Tibial nerve (tissue), 4 donors: ENCODE results near the gene INF2. TPM values are rescaled to one million over a fixed set of nuclear protein-coding genes. Genes with fewer than 3 reads are reported as not detected.
"Not testable (repeated sequence)": the region's sequence is repeated elsewhere in the genome, so short reads cannot be mapped to it uniquely, and the experiment has no call there.

Experiments used
- DNase-seq, 2 donors: peaks; one replicate each; pipeline ENCODE4 v3.0.0-alpha.2; 2019; ENCODE audit warnings: low spot score in 2 of 2
- H3K27ac ChIP-seq, 4 donors: fragments of 200-600 bp; sonication (generic) in 3 of 4; one replicate each; pipeline ENCODE4 v1.5.1; 2017 to 2019; ENCODE audit warnings: mild to moderate bottlenecking in 1 of 4
- H3K27me3 ChIP-seq, 2 donors: fragments of 200-600 bp; sonication (generic) in 1 of 2; one replicate each; pipeline versions ENCODE4 v1.5.1 to v1.6.0; 2017 to 2019
- H3K36me3 ChIP-seq, 3 donors: fragments of 200-600 bp; sonication (generic); one replicate each; pipeline ENCODE4 v1.5.1; 2018 to 2019
- H3K4me1 ChIP-seq, 4 donors: fragments of 200-600 bp; sonication (generic) in 3 of 4; one replicate each; pipeline ENCODE4 v1.5.1; 2017 to 2019
- H3K4me3 ChIP-seq, 4 donors: fragments of 200-600 bp; sonication (generic) in 3 of 4; one replicate each; pipeline ENCODE4 v1.5.1; 2017 to 2019; ENCODE audit warnings: mild to moderate bottlenecking in 1 of 4, moderate library complexity in 1 of 4
- H3K9me3 ChIP-seq, 4 donors: fragments of 200-600 bp; sonication (generic) in 3 of 4; one replicate each; pipeline ENCODE4 v1.5.1; 2017 to 2019
- EP300 ChIP-seq, 2 donors: sonication (generic); formaldehyde crosslinking; IDR thresholded peaks; one replicate each; pipeline ENCODE4 v1.6.1; 2017; ENCODE audit warnings: antibody characterized with exemption in 2 of 2, mild to moderate bottlenecking in 1 of 2
- POLR2A ChIP-seq, 2 donors: fragments of 450-650 bp; IDR thresholded peaks; one replicate each; pipeline ENCODE4 v1.6.1; 2017; ENCODE audit warnings: antibody characterized with exemption in 2 of 2, mild to moderate bottlenecking in 2 of 2, moderate library complexity in 2 of 2
- WGBS, 2 donors: methylation state at CpG; one replicate each; pipeline ENCODE4 v1.1.5; 2018; 5-methylcytosine and 5-hydroxymethylcytosine counted together
- total RNA-seq, 4 donors: library from RNA; depleted of rRNA; stranded (reverse); fragments of >200 nt; gene quantifications; one replicate each; pipeline ENCODE4 v1.1.0, GENCODE V29; 2016
- TF ChIP-seq, protein P1 (sequence below), 5 experiments: fragments of 200-600 bp in 3 of 5; fragments of 450-650 bp in 2 of 5; sonication (generic) in 3 of 5; IDR thresholded peaks; one replicate each; pipeline ENCODE4 v1.5.1; 2016 to 2019; ENCODE audit warnings: antibody characterized with exemption in 5 of 5, mild to moderate bottlenecking in 3 of 5, moderate library complexity in 2 of 5

The INF2 gene
- total RNA-seq, 4 donors from 2014 or later, result 217 to 256 (median 239) TPM

DNA sequence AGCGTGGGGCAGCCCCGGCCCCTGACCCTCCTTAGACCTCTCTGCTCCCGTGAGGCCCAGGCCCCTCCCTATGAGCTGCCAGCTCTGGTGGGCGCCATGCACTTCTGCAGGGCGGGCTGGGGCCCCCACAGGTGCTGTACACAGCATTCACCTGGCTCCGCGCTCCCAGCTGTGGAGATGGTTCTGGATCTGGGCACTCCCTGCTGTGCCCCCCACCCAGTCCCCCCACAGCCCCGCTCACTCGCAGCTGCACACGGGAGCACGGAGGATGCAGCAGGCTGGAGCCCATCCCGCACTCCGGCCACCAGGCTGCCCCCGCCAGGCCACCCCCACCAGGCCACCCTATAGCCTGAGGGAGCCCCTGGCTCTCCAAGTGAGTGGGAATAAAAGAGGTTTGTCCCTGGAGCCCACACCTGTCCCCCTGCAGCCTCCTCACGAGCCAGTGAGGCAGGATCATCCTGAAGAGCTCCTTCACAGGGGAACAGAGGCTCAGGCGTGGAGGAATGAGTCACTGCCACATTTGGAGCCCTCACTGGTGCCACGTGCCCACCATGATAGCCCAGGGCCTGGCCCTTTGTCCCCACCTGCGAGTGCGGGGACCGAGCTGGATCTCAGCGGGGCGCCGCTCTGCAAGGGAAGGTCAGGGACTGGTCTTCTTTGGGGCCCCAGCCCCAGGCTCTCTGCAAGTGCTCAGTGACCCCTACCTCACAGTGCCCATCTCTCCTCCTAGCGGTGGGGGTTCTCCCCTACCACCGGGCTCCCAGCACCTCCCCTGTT, 36.5 kb downstream of the INF2 start:
- peak overlapping the region in 2 of 4 donors; percentile 49 to 78 for H3K27ac ChIP-seq
- no peak for TF ChIP-seq POLR2A (IDR thresholded peaks at IDR 0.05)
- TF ChIP-seq, protein P1, sequence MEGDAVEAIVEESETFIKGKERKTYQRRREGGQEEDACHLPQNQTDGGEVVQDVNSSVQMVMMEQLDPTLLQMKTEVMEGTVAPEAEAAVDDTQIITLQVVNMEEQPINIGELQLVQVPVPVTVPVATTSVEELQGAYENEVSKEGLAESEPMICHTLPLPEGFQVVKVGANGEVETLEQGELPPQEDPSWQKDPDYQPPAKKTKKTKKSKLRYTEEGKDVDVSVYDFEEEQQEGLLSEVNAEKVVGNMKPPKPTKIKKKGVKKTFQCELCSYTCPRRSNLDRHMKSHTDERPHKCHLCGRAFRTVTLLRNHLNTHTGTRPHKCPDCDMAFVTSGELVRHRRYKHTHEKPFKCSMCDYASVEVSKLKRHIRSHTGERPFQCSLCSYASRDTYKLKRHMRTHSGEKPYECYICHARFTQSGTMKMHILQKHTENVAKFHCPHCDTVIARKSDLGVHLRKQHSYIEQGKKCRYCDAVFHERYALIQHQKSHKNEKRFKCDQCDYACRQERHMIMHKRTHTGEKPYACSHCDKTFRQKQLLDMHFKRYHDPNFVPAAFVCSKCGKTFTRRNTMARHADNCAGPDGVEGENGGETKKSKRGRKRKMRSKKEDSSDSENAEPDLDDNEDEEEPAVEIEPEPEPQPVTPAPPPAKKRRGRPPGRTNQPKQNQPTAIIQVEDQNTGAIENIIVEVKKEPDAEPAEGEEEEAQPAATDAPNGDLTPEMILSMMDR (IDR thresholded peaks at IDR 0.05), result peak in 1 of 5 experiments; percentile 11
- WGBS, 2 donors, result 72 to 77% methylated on average over 15 to 23 of the region's 25 CpGs
- peaks cover 0 to 49% (median 37%) of the 10 kb centered on the region in 4 donors for H3K4me1 ChIP-seq
- peaks cover 0 to 8% (median 0%) of the 10 kb centered on the region in 3 donors for H3K36me3 ChIP-seq
- H3K27me3 ChIP-seq, result no peaks in the 10 kb centered on the region
- DNase-seq, result no peak
- no peak overlapping the region for H3K4me3 ChIP-seq
- H3K9me3 ChIP-seq, result no peaks in the 10 kb centered on the region

DNA sequence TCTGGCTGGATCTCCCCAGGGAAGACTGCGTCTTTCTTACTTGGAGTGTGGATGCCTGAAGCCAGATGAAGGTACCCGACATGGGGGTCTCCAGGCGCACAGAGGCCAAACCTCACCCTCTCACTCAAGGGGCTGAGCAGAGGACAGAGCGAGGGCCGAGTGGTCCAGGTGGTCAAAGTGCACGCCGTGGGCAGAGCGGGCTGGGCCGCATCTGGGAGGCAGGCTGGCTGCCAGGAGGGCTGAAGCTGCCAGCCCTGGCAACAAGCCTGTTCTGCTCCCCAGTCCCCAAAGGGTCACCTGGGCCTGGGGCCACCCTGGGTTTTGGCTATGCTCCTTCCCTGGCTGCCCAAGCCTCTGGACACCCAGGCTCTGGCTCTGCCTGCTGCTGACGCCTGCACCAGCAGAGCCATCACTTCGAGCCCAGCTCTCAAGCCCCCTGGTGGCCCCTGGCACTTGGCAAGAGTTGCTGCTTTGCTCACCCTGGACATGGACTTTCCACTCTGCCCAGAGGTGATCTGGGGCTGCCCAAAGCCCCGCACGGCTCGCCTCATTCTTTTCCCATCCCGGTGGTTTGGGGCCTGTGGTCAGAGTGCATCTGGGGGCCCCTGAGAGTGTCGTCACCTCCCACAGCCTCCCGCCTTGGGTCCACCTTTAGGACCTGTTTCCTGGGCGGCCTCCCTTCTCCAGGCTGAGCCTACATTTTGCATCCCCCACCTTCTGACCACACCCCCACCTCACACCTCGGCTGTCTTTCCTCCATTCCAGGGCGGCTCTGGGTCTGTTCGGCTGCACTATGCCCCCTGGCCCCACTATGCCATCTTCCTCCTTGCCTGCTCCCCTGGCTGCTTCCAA, 37.4 kb downstream of the INF2 start:
- TF ChIP-seq EP300 (IDR thresholded peaks at IDR 0.05) (no peak), POLR2A (IDR thresholded peaks at IDR 0.05) (no peak)
- TF ChIP-seq, protein P1 (IDR thresholded peaks at IDR 0.05), result no peak
- WGBS, 2 donors, result 65 to 67% methylated on average over 15 to 20 of the region's 21 CpGs
- Histone ChIP-seq H3K27me3 (no peaks in the 10 kb centered on the region), H3K4me1 (peaks cover 0 to 54% (median 40%) of the 10 kb centered on the region in 4 donors), H3K4me3 (no peak overlapping the region), H3K36me3 (peaks cover 0 to 2% (median 0%) of the 10 kb centered on the region in 3 donors), H3K27ac (no peak overlapping the region), H3K9me3 (no peaks in the 10 kb centered on the region)
- no peak for DNase-seq

DNA sequence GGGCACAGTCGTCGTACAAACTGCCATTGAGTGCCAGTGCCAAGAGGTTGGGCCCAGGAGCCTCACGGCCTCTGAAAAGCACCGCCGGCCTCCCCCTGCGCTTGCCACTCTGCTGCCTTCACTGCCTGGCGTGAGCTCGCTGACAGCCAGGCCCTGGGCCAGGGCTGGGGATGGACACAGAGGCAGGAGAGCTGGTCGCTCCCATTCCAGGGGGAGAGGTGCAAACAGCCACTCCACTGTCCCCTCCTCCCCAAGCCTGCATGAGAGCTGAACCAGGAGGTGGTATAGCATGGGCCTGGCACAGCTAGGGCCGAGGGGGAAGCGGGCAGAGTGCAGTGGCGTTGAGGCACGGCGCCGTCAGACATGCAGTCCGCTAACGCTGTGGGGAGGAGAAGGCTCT, 39.2 kb downstream of the INF2 start:
- H3K27ac ChIP-seq, result no peak overlapping the region
- H3K4me1 ChIP-seq, result peaks cover 0 to 54% (median 35%) of the 10 kb centered on the region in 4 donors
- no peaks in the 10 kb centered on the region for H3K27me3 ChIP-seq
- WGBS, 2 donors, result 85 to 88% methylated on average over 10 to 14 of the region's 17 CpGs
- no peaks in the 10 kb centered on the region for H3K36me3 ChIP-seq
- no peak for TF ChIP-seq EP300 (IDR thresholded peaks at IDR 0.05)
- TF ChIP-seq, protein P1 (IDR thresholded peaks at IDR 0.05), result no peak
- TF ChIP-seq POLR2A (IDR thresholded peaks at IDR 0.05), result no peak
- H3K4me3 ChIP-seq, result no peak overlapping the region
- no peak for DNase-seq
- H3K9me3 ChIP-seq, result no peaks in the 10 kb centered on the region

DNA sequence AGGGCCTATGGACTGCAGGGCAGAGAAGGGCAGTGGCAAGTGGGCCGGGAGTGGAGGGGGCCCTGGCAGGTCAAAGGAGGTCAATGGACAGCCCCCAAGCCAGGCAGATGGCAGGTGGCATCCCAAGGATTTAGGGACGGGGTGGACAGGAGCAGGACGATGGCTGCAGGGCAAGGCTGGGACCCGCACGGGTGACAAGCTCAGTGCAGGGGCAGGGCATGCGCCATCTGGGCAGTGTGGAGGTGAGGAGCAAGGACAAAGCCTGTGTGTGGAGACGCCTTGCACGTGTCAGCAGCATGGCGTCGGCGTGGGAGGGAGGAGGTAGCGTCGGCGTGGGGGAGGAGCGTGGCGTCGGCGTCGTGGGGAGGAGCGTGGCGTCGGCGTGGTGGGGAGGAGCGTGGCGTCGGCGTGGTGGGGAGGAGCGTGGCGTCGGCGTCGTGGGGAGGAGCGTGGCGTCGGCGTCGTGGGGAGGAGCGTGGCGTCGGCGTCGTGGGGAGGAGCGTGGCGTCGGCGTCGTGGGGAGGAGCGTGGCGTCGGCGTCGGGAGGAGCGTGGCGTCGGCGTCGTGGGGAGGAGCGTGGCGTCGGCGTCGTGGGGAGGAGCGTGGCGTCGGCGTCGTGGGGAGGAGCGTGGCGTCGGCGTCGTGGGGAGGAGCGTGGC, 39.9 kb downstream of the INF2 start:
- H3K27me3 ChIP-seq, DNase-seq, H3K36me3 ChIP-seq, H3K27ac ChIP-seq, H3K4me3 ChIP-seq, H3K9me3 ChIP-seq: not testable (repeated sequence)
- 92 to 93% methylated on average over 47 to 60 of the region's 73 CpGs for WGBS, 2 donors
- H3K4me1 ChIP-seq, result peaks cover 0 to 49% (median 33%) of the 10 kb centered on the region in 4 donors

DNA sequence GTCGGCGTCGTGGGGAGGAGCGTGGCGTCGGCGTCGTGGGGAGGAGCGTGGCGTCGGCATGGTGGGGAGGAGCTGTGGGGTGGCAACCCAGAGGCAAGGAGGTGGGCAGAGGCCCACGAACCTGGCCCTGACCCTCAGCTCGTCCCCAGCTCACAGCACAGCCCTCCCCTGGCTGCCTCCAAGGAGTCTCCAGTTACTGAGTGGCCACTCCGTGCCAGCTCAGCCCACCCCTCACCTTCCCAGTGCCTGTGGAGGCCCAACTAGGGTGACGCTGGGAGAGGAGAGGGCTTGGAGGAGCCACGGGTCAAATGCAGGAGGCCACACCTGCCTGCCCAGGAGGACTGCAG, 40.4 kb downstream of the INF2 start:
- Histone ChIP-seq H3K4me1 (peaks cover 0 to 48% (median 30%) of the 10 kb centered on the region in 4 donors), H3K27me3 (no peaks in the 10 kb centered on the region), H3K4me3 (no peak overlapping the region), H3K9me3 (no peaks in the 10 kb centered on the region), H3K36me3 (no peaks in the 10 kb centered on the region), H3K27ac (no peak overlapping the region)
- 84 to 89% methylated on average over 16 of the region's 16 CpGs for WGBS, 2 donors
- TF ChIP-seq POLR2A (IDR thresholded peaks at IDR 0.05) (no peak), EP300 (IDR thresholded peaks at IDR 0.05) (no peak)
- TF ChIP-seq, protein P1 (IDR thresholded peaks at IDR 0.05), result no peak
- DNase-seq, result no peak
